Neural cell (in vitro differentiated cells): ENCODE data around the gene FAM107B. TPM values are rescaled to one million over a fixed set of nuclear protein-coding genes. Genes with fewer than 3 reads are reported as not detected.

Source experiments
- H2AFZ ChIP-seq: fragments of 200-600, 300-800 bp; sonication (generic), shearing (Covaris generic); 2 replicates; pipeline ENCODE4 v1.6.0; 2014; ENCODE audit warnings: low read depth, mild to moderate bottlenecking, antibody characterized with exemption, low read length, moderate library complexity
- H3F3A ChIP-seq: fragments of 200-600 bp; shearing (Covaris generic); 2 replicates; pipeline ENCODE4 v1.6.1; 2016; ENCODE audit warnings: mild to moderate bottlenecking, moderate library complexity, mixed read lengths, antibody characterized with exemption, low read length; ENCODE audit not compliant: insufficient read depth, poor library complexity, severe bottlenecking
- H3K27ac ChIP-seq: fragments of 200-600, 300-800 bp; sonication (generic), shearing (Covaris generic); 2 replicates; pipeline ENCODE4 v1.5.1; 2014; ENCODE audit warnings: mild to moderate bottlenecking, low read length, moderate library complexity
- H3K27me3 ChIP-seq: fragments of 300-800, 200-600 bp; sonication (generic), shearing (Covaris generic); 2 replicates; pipeline ENCODE4 v1.6.0; 2014; ENCODE audit warnings: mild to moderate bottlenecking, low read depth, low read length, moderate library complexity; ENCODE audit not compliant: insufficient read depth
- H3K36me3 ChIP-seq: fragments of 300-800, 200-600 bp; sonication (generic), shearing (Covaris generic); 2 replicates; pipeline ENCODE4 v1.5.1; 2014; ENCODE audit warnings: mild to moderate bottlenecking, antibody characterized with exemption, low read length, moderate library complexity; ENCODE audit not compliant: insufficient read depth
- H3K4me2 ChIP-seq: fragments of 300-800, 200-600 bp; sonication (generic), shearing (Covaris generic); 2 replicates; pipeline ENCODE4 v1.6.0; 2014; ENCODE audit warnings: mild to moderate bottlenecking, low read length
- H3K4me3 ChIP-seq: fragments of 300-800, 200-600 bp; sonication (generic), shearing (Covaris generic); 2 replicates; pipeline ENCODE4 v1.5.1; 2014; ENCODE audit warnings: mild to moderate bottlenecking, low read length, moderate library complexity
- H3K79me2 ChIP-seq: fragments of 200-600 bp; shearing (Covaris generic); replicated peaks from 2 replicates; pipeline ENCODE4 v1.6.0; 2014; ENCODE audit warnings: mild to moderate bottlenecking, low read length, moderate library complexity; ENCODE audit not compliant: insufficient read depth
- H3K9ac ChIP-seq: fragments of 300-800, 200-600 bp; sonication (generic), shearing (Covaris generic); 2 replicates; pipeline ENCODE4 v1.6.1; 2016; ENCODE audit warnings: mild to moderate bottlenecking, low read length, mixed read lengths
- H3K9me2 ChIP-seq: fragments of 200-600 bp; shearing (Covaris generic); 2 replicates; pipeline ENCODE4 v1.6.1; 2016; ENCODE audit warnings: mild to moderate bottlenecking, low read length, mixed read lengths; ENCODE audit not compliant: insufficient read depth
- H3K9me3 ChIP-seq: fragments of 200-600, 300-800 bp; sonication (generic), shearing (Covaris generic); 2 replicates; pipeline ENCODE4 v1.6.1; 2016; ENCODE audit warnings: mild to moderate bottlenecking, mixed run types, low read length, moderate library complexity, mixed read lengths
- H4K20me1 ChIP-seq: fragments of 200-600 bp; shearing (Covaris generic); 2 replicates; pipeline ENCODE4 v1.6.1; 2016; ENCODE audit warnings: mild to moderate bottlenecking, mixed run types; ENCODE audit not compliant: insufficient read depth
- CTCF ChIP-seq: fragments of 450-650 bp; IDR thresholded peaks from 2 replicates; pipeline ENCODE4 v1.5.1; 2014; ENCODE audit warnings: antibody characterized with exemption, mild to moderate bottlenecking, moderate library complexity; ENCODE audit not compliant: poor library complexity, severe bottlenecking
- EP300 ChIP-seq: fragments of 450-650 bp; conservative IDR thresholded peaks from 2 replicates; pipeline ENCODE4 v1.6.1; 2014; ENCODE audit warnings: antibody characterized with exemption, mild to moderate bottlenecking, moderate library complexity; ENCODE audit not compliant: poor library complexity, severe bottlenecking
- EZH2 ChIP-seq: fragments of 200-600, 300-800 bp; shearing (Covaris generic), sonication (generic); IDR thresholded peaks from 2 replicates; pipeline ENCODE4 v1.6.1; 2014; ENCODE audit warnings: antibody characterized with exemption, low read length, borderline replicate concordance, mild to moderate bottlenecking; ENCODE audit not compliant: insufficient read depth, poor library complexity, severe bottlenecking
- MXI1 ChIP-seq: fragments of 450-650 bp; conservative IDR thresholded peaks from 2 replicates; pipeline ENCODE4 v1.6.1; 2014; ENCODE audit warnings: antibody characterized with exemption, mild to moderate bottlenecking; ENCODE audit not compliant: poor library complexity, severe bottlenecking
- POLR2AphosphoS5 ChIP-seq: IDR thresholded peaks from 2 replicates; pipeline ENCODE4 v1.6.1; 2012
- RAD21 ChIP-seq: fragments of 450-650 bp; conservative IDR thresholded peaks from 2 replicates; pipeline ENCODE4 v1.6.1; 2014; ENCODE audit warnings: antibody characterized with exemption, mild to moderate bottlenecking, moderate library complexity
- REST ChIP-seq: IDR thresholded peaks from 2 replicates; pipeline ENCODE4 v1.6.1; 2012; ENCODE audit warnings: borderline replicate concordance
- SMC3 ChIP-seq: fragments of 450-650 bp; conservative IDR thresholded peaks from 2 replicates; pipeline ENCODE4 v1.6.1; 2014; ENCODE audit warnings: antibody characterized with exemption, mild to moderate bottlenecking, moderate library complexity; ENCODE audit not compliant: poor library complexity
- TAF1 ChIP-seq: IDR thresholded peaks from 2 replicates; pipeline ENCODE4 v1.6.1; 2012; ENCODE audit warnings: low read depth
- polyA plus RNA-seq: library from polyadenylated mRNA; depleted of rRNA; stranded (reverse); fragments of >200 nt; gene quantifications from 2 replicates; pipeline ENCODE4 v1.2.3, GENCODE V29; 2014

FAM107B gene
- polyA plus RNA-seq, 1 donor from 2014 or later: 106 TPM

GRCh38 chr10:14498326-14498725, 276.4 kb downstream of the FAM107B start:
- Histone ChIP-seq H3K36me3 (no peaks in the 10 kb centered on the region), H3K9ac (no peak overlapping the region), H3K9me2 (no peaks in the 10 kb centered on the region), H2AFZ (no peak overlapping the region), H3K4me3 (no peak overlapping the region), H3K9me3 (no peaks in the 10 kb centered on the region), H3K27me3 (no peaks in the 10 kb centered on the region), H3K79me2 (no peaks in the 10 kb centered on the region), H3K4me2 (no peak overlapping the region), H3F3A (no peaks in the 10 kb centered on the region), H3K27ac (no peak overlapping the region), H4K20me1 (no peaks in the 10 kb centered on the region)
- TF ChIP-seq CTCF: no peak
- TF ChIP-seq REST: no peak
- TF ChIP-seq TAF1: no peak
- no peak for TF ChIP-seq POLR2AphosphoS5
- TF ChIP-seq SMC3: no peak
- no peak for TF ChIP-seq EZH2
- TF ChIP-seq RAD21: no peak
- no peak for TF ChIP-seq EP300
- no peak for TF ChIP-seq MXI1

- Histone ChIP-seq H3K79me2 (no peaks in the 10 kb centered on the region), H3K9me3 (no peaks in the 10 kb centered on the region), H3K27me3 (no peaks in the 10 kb centered on the region), H3K9ac (no peak overlapping the region), H3K4me3 (no peak overlapping the region), H4K20me1 (no peaks in the 10 kb centered on the region), H3K36me3 (no peaks in the 10 kb centered on the region), H3K4me2 (no peak overlapping the region), H2AFZ (no peak overlapping the region), H3K27ac (no peak overlapping the region), H3K9me2 (no peaks in the 10 kb centered on the region), H3F3A (no peaks in the 10 kb centered on the region)
- no peak for TF ChIP-seq CTCF
- TF ChIP-seq EP300: no peak
- no peak for TF ChIP-seq REST
- TF ChIP-seq RAD21: no peak
- TF ChIP-seq MXI1: no peak
These were observed 282.9 kb downstream of the FAM107B start for GRCh38 chr10:14491811-14492210.
